ENCODE measurements around the gene TMEM80. TPM values are rescaled to one million over a fixed set of nuclear protein-coding genes. Genes with fewer than 3 reads are reported as not detected.

Gene TMEM80
- total and polyA plus RNA-seq, 2 of the 8 experiments (the other 6 are each of a cell fraction or from before 2014, with no cell fraction given), result 8.0 to 16.3 TPM

DNA sequence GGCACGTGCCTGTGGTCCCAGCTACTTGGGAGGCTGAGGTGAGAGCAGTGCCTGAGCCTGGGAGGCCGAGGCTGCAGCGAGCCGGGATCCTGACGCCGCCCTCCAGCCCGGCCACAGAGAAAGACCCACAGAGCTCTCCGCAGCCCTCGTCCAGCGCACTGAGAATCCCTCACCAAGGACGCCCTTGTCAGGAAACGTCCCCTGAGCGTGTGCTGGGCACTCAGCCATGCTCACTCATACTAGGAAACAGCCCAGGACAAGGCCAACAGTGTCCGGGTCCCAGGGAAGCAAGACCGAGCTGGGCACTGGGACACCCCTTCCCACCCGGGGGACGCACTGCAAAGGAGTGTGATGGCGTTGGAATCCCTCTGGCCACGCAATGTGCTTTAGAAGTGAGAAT lies 15.1 kb upstream of the TMEM80 start:
- H3K4me1 ChIP-seq (replicated peaks in 1 of 4; ENCODE audit: control insufficient read depth in 3 of 4, insufficient read depth in 4 of 4, low read length in 3 of 4), result peaks cover 0 to 2% (median 0%) of the 10 kb centered on the region in 4 experiments; a peak in 3 of 7 replicates
- no peak overlapping the region for H3K4me3 ChIP-seq (ENCODE audit: extremely low read depth in 1 of 4, insufficient read depth in 2 of 4, low read depth in 3 of 4, low read length in 4 of 4)
- no peak overlapping the region for H3K56ac ChIP-seq (replicated peaks; ENCODE audit: insufficient read length, low read depth, low read length)
- H3K27me3 ChIP-seq (replicated peaks in 1 of 4; ENCODE audit: control insufficient read depth in 3 of 4, extremely low read depth in 1 of 4, insufficient read depth in 3 of 4, low read length in 3 of 4), result no peaks in the 10 kb centered on the region
- no peaks in the 10 kb centered on the region; the same call in 1 of the 2 replicates for H3K79me1 ChIP-seq (ENCODE audit: low read depth, low read length)
- no peak overlapping the region for H4K91ac ChIP-seq (replicated peaks; ENCODE audit: insufficient read length, low read length)
- no peak overlapping the region for H3K27ac ChIP-seq (ENCODE audit: low read depth, low read length)
- ChIA-PET POLR2A (ENCODE audit: partially characterized antibody) (interaction anchor here (0.7 to 2.6 kb wide), 4 partner anchors 10 to 25 kb away, joined by 3 to 9 read pairs (median 4); partner anchors contain the start of gene EPS8L2), CTCF (ENCODE audit: partially characterized antibody) (interaction anchor here (0.6 to 3.6 kb wide), 8 partner anchors 11 to 169 kb away, joined by 3 to 15 read pairs (median 6); no protein-coding TSS in a partner anchor)
- H3K4me2 ChIP-seq (ENCODE audit: insufficient read depth in 1 of 2, low read depth in 2 of 2, low read length in 2 of 2), result no peak overlapping the region
- H2AK5ac ChIP-seq (ENCODE audit: low read depth, low read length), result no peak overlapping the region
- H3K4ac ChIP-seq (replicated peaks; ENCODE audit: insufficient read length, low read depth, low read length), result no peak overlapping the region
- peaks cover 2 to 32% (median 17%) of the 10 kb centered on the region in 4 experiments; a peak in 7 of 8 replicates for H3K36me3 ChIP-seq (ENCODE audit: control insufficient read depth in 2 of 4, insufficient read depth in 4 of 4, low read length in 3 of 4)
- no peaks in the 10 kb centered on the region for H3K79me2 ChIP-seq (ENCODE audit: control insufficient read depth in 1 of 2, insufficient read depth in 2 of 2, low read length in 2 of 2)
- no peaks in the 10 kb centered on the region for H3K23me2 ChIP-seq (ENCODE audit: low read depth, low read length)
- 96% methylated on average over 18 of the region's 19 CpGs; no CpG with 5 or more reads in 1 of the 2 experiments for WGBS, 2 experiments (ENCODE audit: extremely low coverage in 1 of 2, insufficient coverage in 1 of 2, insufficient read length in 1 of 2, insufficient replicate concordance in 2 of 2, low coverage in 1 of 2, low lambda C conversion rate in 2 of 2, missing lambda C conversion rate in 1 of 2)
- no peak overlapping the region for H2BK120ac ChIP-seq (replicated peaks; ENCODE audit: low read depth, low read length)
- no peak overlapping the region for H3K9ac ChIP-seq (replicated peaks in 1 of 4; ENCODE audit: extremely low read depth in 1 of 4, low read depth in 3 of 4, low read length in 3 of 4)
- H2BK15ac ChIP-seq (ENCODE audit: low read length), result no peak overlapping the region
- FAIRE-seq, result no peak
- H4K8ac ChIP-seq (ENCODE audit: extremely low read depth, insufficient read depth, low read length), result no peak overlapping the region; the same call in 1 of the 2 replicates
- no peak overlapping the region for H2AFZ ChIP-seq (ENCODE audit: low read length)
- H3K23ac ChIP-seq (ENCODE audit: insufficient read length), result no peak overlapping the region
- no peaks in the 10 kb centered on the region for H3K9me3 ChIP-seq (ENCODE audit: insufficient read depth in 2 of 2, low read depth in 1 of 2, low read length in 1 of 2)
- peaks cover 0 to 4% of the 10 kb centered on the region in 2 experiments for H4K20me1 ChIP-seq (replicated peaks in 1 of 2; ENCODE audit: control insufficient read depth in 1 of 2, insufficient read depth in 2 of 2, low read length in 2 of 2)
- no peak overlapping the region for H2BK20ac ChIP-seq (ENCODE audit: low read length)
- DNase-seq (ENCODE audit: low read depth in 1 of 2, low spot score in 2 of 2), result no peak
- H4K5ac ChIP-seq (ENCODE audit: insufficient read length, low read depth, low read length), result no peak overlapping the region
- H3K14ac ChIP-seq (ENCODE audit: insufficient read length), result no peak overlapping the region
- H2BK5ac ChIP-seq (ENCODE audit: low read depth, low read length), result no peak overlapping the region
- H2BK12ac ChIP-seq (ENCODE audit: low read depth, low read length), result no peak overlapping the region
- H3K18ac ChIP-seq (ENCODE audit: extremely low read depth, low read length), result no peak overlapping the region
